ENCODE data around the gene PAGE4. TPM values are rescaled to one million over a fixed set of nuclear protein-coding genes. Genes with fewer than 3 reads are reported as not detected.
A peak's percentile ranks its signal among the peaks of the same experiment; 100 is the strongest.

PAGE4 gene
- polyA plus RNA-seq, 1 of the 3 experiments (the other 2 are of a cell fraction) = not detected

DNA sequence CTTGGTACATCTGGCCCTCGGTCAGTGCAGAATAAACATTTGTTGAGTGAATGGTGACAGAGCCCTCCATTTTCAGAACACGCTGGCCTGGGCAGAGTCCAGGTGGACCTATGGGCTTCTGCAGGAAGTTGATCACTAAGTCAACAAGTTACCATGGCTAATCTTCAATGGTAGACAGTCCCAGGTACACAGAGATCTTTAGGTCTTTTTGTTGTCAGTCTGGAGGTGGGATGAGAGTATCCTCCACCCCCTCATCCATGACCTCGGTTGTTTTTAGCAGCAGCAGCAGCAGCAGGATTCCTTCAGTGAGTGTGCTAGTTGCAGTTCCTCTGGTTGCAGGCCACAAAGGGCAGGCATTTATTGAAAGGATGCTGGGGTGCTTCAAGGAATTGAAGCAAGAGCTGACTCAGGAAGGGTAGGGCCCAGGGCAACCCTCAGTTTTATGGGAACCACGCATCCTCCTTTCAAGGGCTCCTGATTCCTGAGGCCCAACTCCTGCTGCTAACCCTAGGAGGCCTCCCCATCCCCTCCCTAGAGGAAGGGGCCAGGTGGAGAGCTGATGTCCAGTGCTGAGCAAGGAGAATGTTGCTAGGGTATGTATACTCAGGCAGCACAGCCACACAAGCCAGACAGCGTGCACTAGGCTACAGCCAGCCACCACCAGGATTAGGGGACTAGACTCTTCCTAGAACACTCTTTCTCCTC, 48.4 kb downstream of the PAGE4 start (continued):
- TF ChIP-seq EZH2phosphoT487 (IDR thresholded peaks at IDR 0.05; ENCODE audit: borderline replicate concordance, low read depth) = no peak
- no peak for TF ChIP-seq MEF2A (IDR thresholded peaks at IDR 0.05; ENCODE audit: borderline replicate concordance, low read depth)
- no peak for TF ChIP-seq FOXM1 (IDR thresholded peaks at IDR 0.05; ENCODE audit: low read depth)
- TF ChIP-seq, protein P1, sequence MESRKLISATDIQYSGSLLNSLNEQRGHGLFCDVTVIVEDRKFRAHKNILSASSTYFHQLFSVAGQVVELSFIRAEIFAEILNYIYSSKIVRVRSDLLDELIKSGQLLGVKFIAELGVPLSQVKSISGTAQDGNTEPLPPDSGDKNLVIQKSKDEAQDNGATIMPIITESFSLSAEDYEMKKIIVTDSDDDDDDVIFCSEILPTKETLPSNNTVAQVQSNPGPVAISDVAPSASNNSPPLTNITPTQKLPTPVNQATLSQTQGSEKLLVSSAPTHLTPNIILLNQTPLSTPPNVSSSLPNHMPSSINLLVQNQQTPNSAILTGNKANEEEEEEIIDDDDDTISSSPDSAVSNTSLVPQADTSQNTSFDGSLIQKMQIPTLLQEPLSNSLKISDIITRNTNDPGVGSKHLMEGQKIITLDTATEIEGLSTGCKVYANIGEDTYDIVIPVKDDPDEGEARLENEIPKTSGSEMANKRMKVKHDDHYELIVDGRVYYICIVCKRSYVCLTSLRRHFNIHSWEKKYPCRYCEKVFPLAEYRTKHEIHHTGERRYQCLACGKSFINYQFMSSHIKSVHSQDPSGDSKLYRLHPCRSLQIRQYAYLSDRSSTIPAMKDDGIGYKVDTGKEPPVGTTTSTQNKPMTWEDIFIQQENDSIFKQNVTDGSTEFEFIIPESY (IDR thresholded peaks at IDR 0.05; ENCODE audit: borderline replicate concordance, low read depth) = no peak
- no peak for TF ChIP-seq GATA2 (CRISPR knock-in tag; IDR thresholded peaks at IDR 0.05)

DNA sequence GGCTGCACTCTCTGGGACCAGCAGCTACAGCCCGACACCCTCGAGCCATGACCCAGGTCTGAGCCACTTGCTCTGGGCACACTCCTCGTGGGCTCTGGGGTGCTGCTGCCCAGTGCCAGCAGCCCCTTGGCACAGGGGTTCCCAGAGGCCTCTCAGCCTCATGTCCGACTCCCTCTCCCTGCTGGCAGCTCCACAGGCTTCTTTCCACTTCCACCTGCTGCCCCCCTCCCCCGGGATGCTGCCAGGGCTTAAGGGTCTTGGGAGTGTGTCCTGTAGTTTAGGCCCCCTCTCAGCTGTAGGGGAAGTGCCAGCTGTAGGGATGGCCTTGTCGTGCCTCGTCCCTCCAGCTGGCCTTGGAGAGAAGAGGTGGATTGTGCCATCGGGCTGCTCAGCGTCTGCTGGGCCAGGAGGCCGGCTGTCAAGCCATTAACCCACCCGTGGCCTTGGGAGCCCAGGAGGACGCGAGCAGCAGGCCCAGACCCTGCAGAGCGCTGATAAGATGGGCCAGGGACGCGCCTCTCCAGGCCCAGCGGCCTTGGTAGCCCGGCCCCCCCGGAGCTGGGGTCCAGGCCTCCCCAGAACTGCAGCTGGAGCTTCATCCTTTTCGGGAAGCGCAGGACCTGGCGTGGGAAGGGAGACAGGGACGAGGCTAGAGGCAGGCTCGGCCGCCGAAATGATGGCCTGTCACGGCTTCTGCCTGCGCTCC, 49.2 kb downstream of the PAGE4 start:
- no peaks in the 10 kb centered on the region for H3F3A ChIP-seq (replicated peaks; ENCODE audit: insufficient read depth)
- 63% methylated on average over 3 of the region's 28 CpGs for WGBS (ENCODE audit: low lambda C conversion rate)
- peak overlapping the region; percentile 80 for H3K4me2 ChIP-seq
- H3K36me3 ChIP-seq (replicated peaks in 1 of 2; ENCODE audit: control insufficient read depth in 1 of 2, insufficient read depth in 2 of 2, low read length in 1 of 2) = no peaks in the 10 kb centered on the region
- no peaks in the 10 kb centered on the region for H3K9me2 ChIP-seq
- H3K79me2 ChIP-seq (ENCODE audit: insufficient read depth) = peaks cover 5% of the 10 kb centered on the region; the same call in 1 of the 2 replicates
- H3K9me3 ChIP-seq = no peaks in the 10 kb centered on the region
- no peaks in the 10 kb centered on the region for H4K20me1 ChIP-seq (ENCODE audit: insufficient read depth)
- H3K4me3 ChIP-seq (ENCODE audit: low read depth in 2 of 2, low read length in 1 of 2) = peak overlapping the region; percentile 54 to 66
- H2AFZ ChIP-seq (ENCODE audit: low read depth) = peak overlapping the region; percentile 67
- H3K9ac ChIP-seq = peak overlapping the region; percentile 58
- CTCF ChIA-PET = interaction anchor here (0.9 to 2.3 kb wide), 11 partner anchors 11 to 1247 kb away, joined by 3 to 10 read pairs (median 6); no protein-coding TSS in a partner anchor
- peak overlapping the region; percentile 68 to 82; a peak in 3 of 4 replicates for H3K27ac ChIP-seq (ENCODE audit: low read depth in 2 of 2, low read length in 1 of 2)
- DNase-seq = peak; percentile 45
- POLR2A ChIA-PET = interaction anchor here (0.6 kb wide), 1 partner anchor 260 kb away, joined by 3 read pairs; no protein-coding TSS in a partner anchor
- no peak for TF ChIP-seq RFX5 (IDR thresholded peaks at IDR 0.05; ENCODE audit: low read length)
- TF ChIP-seq POLR2AphosphoS5 (IDR thresholded peaks at IDR 0.05; ENCODE audit: low read depth, low read length) = no peak
- no peak for TF ChIP-seq RXRA (IDR thresholded peaks at IDR 0.05; ENCODE audit: borderline replicate concordance, low read depth)
- no peak for TF ChIP-seq EZH2phosphoT487 (IDR thresholded peaks at IDR 0.05; ENCODE audit: borderline replicate concordance, low read depth)
- TF ChIP-seq, protein P2, sequence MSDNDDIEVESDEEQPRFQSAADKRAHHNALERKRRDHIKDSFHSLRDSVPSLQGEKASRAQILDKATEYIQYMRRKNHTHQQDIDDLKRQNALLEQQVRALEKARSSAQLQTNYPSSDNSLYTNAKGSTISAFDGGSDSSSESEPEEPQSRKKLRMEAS (IDR thresholded peaks at IDR 0.05; ENCODE audit: low read depth) = no peak
- no peak for TF ChIP-seq MXI1 (IDR thresholded peaks at IDR 0.05; ENCODE audit: low read depth, low read length)
- peaks cover 0 to 25% of the 10 kb centered on the region in 2 experiments; a peak in 1 of 4 replicates for H3K4me1 ChIP-seq (ENCODE audit: control insufficient read depth in 1 of 2, insufficient read depth in 2 of 2, low read depth in 1 of 2, low read length in 1 of 2)
- H3K27me3 ChIP-seq (ENCODE audit: insufficient read depth) = no peaks in the 10 kb centered on the region

Measured in SK-N-SH (cell line).